UCSD-AML1 (cell line): Measurements from ENCODE around the gene LRRC1.
"Not testable (repeated sequence)": the region's sequence is repeated elsewhere in the genome, so short reads cannot be mapped to it uniquely, and the experiment has no call there.

ENCODE experiments used
- DNase-seq: peaks from one replicate; lab custom pipeline; 2025; ENCODE audit not compliant: unreplicated experiment; lab: John Stamatoyannopoulos, UW

Gene LRRC1

DNA sequence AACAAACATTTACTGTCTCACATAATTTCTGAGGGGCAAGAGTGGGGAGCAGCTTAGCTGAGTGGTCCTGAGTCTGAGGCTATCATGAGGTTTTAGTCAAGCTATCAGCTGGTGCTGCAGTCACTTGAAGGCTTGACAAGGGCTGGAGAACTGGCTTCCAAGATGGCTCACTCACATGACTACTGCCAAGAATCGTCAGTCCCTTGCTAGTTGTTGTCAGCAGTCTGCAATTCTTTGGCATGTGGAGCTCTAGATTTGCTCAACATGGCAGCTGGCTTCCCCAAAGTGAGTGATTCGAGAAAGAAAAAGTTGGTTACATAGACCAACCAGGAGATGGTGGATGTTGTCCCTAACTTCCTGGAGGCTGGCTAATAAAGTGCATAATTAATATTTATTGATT, 2.8 kb upstream of the LRRC1 start:
- DNase-seq = no peak

DNA sequence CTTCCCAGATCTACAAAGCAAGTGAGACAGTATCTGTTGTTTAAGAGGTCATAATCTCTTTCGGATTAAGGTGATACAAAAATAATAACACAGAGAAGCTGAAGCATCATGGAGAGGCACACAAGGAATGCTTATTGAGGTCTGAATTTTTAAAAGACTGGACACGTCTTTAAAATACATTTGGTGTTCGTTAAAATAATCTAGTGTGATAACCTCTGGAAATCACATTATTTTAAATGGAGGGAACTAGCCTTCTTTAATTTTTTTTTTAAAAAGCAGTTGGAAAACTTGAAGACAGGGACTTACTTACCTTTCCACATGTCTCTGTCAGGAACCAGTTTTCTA, 1.9 kb upstream of the LRRC1 start:
- no peak for DNase-seq

DNA sequence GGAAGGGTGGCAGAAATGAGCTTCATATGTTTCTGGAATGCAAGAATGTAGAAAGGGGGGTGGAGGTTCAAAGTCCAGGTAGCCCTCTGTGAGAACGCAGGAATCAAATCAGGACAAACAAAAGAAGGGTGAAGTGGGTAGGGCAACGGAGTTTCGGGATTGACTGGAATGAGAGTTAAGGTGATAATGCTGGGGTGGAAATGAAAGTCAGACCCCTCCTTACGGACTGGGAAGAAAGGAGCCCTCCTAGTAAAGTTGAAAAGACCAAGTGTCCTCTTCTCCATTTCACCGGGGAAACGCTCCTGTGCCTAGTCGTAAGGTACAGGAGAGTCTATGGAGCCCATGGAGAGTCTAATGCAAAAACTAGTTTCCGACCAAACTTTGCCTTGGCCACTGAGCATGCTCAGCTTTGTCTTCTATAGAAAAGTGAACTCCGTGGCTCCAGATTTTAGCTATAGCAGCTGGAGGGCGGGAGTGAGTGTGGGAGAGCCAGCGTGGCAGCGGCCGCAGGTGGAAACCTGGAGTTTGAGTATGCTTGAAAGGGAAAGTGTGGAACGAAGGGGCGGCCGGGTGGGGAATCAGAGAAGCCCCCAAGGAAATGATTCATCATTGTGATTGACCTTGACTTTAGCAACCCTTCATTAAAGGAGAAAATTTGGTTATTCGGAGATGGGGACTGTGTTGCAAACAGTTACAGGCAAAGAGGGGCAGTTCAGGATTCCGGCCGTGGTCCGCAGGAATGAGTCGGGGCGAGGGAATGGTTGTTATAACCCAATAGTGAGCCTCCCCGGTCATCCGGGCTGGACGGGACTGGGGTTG, 1.3 kb upstream of the LRRC1 start:
- DNase-seq = peak; percentile 48

DNA sequence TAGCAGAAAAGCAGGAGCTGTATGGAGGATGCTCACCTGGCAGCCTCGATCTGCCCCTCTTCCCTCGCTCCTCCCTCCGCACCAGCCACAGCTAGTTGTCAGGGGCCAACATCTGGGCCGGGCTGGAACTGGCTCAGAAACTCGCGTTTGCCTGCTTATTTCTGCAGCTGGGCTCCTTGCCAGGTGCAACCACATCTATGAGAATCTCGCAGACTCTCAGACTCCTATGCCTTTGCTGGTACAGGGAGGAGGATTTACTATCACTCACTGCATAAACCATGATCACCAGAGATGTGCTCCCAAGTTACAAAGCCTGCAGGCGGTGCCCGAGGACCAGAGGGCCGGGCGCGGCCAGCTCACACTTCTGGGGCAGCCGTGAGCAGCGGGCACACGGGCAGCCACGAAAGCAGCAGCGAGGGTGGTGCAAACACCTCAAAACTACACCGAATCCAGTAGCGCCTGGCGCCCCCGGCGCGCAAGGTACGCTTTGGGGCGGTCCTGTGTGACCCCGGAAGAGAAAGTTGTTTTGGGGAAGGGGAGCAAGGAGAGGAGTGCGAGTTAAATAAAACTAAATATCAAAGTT, 577 bp upstream of the LRRC1 start:
- peak; percentile 84 for DNase-seq

DNA sequence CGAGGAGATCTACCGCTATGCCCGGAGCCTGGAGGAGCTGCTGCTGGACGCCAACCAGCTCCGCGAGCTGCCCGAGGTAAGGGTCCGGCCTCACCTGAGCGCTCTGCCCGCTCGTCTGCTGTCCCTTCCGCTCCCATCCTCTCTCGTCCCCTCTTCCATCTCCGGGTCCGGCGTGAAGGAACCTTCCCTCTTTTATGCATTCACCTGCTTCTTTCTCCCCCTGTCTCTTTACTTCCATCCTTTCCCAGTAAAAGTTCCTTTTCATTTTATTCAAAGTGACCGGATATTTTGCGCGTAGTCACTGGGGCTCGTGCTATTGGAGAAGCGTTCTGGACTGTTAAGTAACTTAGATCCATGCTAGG, 516 bp downstream of the LRRC1 start:
- DNase-seq = no peak

DNA sequence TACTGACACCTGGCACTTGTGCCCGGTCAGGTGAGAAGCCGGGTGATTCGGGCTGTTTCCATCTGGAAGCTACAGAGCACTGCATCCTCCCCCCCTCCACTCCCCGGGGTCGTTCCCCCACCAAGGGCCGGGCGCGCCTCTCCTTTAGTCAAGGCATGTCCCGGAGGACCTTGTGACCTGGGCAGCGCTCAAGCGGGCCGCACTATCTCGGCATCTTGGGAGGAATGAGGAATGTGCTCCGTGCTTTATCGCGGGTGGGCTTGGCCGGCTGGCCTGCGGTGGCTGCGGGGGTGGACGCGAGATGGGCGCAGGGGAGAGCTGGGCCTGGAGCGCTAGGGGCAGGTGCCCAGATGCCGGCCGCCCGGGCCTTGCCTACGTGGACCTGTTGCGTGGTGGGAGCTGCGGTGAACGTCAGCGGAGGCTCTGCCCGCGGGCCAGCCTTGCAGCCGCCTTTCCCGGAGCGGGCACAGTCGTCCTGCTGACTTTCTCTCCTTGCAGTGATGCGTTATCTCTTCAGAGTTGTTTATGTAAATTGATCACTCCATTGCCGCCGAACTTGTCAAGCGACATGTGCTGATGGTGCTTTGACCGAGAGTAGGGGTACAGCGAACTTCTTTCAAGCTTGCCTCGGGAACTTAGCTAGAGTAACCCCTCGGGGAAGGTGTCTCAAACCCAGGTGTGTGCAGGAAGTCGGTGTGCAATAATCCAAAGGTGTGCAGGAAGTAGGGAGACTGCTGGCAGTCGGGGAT, 1.1 kb downstream of the LRRC1 start:
- DNase-seq = no peak

DNA sequence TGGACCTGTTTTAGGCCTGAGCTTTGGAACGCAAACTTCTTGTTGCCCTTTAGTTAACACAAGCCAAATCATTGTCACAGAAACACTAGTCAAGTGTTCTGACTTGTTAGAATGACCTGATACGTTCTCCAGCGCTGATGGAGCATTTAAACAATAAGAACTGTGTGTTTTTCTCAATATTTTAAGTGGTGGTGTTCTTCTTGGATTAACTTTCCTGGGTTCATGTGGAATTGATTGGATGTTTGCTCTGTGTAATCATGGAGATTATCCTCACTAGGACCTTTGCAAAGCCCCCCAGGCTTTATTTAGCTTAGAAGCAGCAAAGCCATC, 1.6 kb downstream of the LRRC1 start:
- DNase-seq = no peak

DNA sequence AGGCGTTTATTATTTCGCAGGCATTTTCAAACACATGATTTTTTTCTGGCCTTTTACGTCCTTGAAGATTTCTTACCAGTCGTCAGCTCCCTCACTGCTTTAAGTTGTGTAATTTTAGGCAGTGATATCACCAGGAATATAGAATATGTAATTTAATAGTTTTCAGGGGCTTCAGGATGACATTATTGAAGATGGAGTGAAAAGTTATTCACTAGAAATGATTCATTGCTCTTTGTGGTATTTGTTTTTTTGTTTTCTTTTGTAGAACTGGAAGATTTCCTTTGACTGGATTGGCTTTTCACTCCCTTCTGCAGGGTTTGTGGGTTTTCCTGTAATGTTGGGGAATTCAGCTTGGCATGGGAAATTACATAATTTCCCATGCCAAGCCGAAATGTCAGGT, 2.0 kb downstream of the LRRC1 start:
- DNase-seq = no peak

DNA sequence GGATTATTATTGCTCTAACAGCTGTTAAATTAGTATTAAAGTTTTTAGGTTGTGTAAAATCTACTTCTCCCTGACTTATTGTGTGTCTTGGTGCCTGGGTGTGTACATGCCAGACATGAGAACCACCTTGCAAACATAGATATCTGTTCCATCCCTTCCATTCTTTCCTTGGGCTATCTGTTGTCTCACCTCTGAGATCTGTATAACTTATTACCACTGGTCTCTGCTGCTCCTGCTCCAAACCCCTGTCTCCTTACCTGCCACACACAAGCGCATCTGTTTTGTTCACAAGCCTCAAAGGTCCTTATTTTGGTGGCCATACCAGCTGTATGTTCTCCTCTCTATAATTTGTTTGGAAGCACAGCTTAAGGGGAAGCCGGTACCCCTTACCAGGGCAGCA, 2.5 kb downstream of the LRRC1 start:
- no peak for DNase-seq

DNA sequence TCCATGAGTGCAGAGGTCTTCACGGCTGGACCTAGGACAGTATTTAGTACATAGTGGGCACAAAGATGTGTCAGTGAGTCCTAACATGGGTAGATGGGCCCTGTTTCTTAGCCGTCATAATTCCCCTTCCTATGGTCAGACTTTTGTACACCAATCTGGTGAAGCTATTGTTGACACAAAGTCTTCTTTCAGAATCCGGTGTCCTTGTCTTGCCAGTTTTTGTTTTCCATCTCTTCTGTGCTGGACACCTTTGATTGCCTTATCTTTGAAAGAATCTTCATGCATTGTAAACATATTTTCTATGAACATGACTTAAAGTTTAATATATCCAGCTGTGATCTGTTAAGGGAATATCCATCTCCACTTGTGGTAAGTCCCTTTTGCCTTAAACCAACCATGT, 4.5 kb downstream of the LRRC1 start:
- no peak for DNase-seq

DNA sequence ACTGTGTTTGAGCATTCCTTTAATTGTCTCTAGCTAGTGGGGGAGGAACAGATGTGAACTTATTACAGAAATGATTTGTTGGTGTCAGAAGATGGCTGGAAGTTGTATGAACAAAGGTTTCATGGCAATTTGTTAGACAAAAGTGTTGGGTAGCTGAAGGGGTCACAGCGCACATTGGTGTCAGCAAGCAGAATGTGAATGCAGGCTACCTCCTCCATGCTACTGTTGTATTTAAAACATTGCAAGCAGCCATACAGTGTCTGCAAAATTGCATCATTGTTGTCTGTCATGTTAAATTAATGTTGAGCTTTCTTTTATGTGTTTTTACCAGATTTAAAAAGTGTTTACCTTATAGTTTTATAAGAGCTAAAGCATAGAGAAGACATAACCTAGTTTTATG, 6.2 kb downstream of the LRRC1 start:
- no peak for DNase-seq

DNA sequence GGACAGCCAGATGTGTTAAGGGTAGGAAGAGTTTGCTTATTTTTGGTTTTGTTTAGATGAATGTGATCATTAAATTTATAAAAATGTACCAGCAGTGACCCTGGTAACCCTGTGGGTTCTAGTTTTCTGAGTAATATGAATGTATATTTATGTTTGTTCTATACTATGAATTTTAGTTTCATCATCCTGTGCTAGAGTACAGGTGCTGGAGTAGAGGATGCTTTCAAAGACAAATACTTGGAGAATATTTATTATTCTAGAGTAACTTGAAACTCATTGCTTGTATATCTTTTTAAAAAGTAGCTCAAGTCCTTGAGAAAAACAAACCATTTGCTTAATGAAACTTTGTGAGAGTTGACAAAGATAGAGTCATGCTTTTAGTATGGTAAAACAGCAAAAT, 7.8 kb downstream of the LRRC1 start:
- DNase-seq = no peak

DNA sequence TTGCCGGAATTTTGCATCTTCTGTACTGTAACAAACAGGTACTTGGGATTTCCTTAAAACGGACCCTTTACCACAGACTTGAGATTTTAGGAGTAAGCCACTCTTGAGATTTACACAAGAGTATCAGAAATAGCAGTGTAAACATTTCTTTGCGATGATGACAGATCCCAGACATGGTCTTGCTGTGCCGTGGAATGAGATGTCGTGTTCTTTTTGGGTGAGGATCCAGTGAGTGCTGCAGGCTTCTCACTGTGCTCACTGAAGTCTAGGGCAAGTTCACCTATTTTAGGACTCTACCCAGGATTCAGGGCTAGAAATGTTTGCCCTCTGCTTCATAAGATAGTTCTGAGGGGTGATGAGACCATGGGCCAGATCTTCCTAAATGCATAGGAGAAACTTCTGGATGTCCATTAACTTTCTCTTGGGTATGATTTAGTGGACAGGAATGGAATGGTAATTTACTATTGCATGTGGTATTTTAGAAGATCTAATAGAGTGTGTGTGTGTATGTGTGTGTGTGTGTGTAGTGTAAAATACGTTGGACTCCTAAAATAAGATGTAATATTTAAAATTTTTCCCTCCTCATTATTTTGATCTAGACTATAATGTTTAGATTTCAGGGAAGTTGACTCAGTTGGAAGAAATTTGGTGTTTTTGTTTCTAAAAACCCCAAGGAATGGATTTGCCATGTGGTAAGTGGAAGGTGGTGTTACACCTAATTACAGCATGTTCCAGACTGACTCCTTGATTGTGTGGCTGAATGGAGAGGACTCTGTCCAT, 8.5 kb downstream of the LRRC1 start:
- no peak for DNase-seq

DNA sequence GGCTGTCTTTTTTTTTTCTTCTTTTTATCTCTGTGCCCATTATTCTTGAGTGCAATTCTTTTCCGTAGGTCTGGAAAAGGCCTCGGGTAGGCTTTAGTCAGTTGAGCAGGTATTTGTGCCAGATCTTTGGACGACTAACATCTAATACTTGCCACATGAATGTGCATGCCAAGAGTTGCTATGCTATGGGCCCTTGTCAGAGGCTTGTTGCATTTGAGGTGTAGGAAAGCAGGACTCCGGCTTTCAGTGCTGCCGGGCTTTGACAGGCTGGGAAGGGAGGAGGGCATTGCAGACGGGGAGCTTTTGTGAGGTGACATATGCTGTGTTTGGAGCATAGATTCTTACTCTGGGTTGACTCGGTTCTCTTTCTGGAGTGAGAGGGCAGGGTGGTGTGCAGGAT, 10.2 kb downstream of the LRRC1 start:
- DNase-seq = no peak

DNA sequence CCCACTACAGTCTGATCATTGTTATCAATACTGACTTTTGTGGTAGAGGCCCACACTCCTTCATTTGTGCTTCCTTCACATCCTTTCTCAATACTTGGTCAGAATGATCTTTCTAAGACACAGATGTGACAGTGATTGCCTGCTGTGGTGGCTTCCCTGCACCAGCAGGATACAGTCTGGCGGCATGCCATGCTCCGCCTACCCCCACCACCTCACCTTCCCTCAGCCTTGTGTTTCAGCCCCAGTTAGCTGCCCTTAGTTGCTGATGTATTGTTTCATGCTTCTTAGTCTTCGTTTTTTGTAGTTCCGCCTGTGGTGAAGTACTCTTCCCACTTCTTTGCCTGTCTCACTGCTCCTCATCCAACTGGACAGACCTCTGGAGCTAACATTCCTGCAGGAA, 10.9 kb downstream of the LRRC1 start:
- DNase-seq = no peak

DNA sequence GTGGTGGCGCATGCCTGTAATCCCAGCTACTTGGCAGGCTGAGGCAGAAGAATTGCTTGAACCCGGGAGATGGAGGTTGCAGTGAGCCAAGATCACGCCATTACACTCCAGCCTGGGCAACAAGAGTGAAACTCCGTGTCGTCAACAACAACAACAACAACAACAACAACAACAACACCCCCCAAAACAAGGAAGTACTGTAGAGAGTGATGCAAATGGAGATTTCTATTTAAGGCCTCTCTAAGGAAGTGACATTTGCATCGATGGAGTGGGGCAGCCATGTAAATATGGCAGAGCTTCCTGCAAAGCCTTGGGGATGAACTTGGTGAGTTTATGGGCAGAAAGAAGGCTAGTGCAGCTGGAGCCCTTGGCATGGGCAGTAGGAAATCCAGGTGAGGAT, 12.8 kb downstream of the LRRC1 start:
- not testable (repeated sequence) for DNase-seq

DNA sequence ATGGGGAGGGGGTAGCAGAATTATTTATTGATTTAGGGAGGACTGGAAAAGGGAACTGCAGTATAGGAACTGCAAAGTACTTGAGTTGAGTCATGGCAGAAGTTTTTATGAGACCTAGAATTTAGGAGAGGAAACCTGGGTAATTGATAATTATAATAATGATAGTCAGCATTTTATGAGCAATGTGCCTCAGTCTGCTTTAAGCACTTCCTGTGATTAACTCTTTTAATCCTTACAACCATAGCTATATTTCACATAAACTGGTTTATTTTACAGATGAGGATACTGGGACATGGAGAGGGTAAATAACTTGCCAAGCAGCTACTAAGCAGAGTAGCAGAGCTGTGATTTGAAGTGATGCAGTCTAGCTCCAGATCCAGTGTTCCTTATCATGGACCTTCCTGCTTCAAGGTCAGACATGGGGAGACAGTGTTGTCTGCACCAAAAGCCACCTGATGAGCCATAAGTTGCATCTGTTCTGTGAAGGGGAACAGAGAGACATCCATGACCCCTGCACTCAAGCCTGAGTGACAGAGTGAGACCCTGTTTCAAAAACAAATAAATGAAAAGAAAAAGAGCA, 13.6 kb downstream of the LRRC1 start:
- DNase-seq = no peak

DNA sequence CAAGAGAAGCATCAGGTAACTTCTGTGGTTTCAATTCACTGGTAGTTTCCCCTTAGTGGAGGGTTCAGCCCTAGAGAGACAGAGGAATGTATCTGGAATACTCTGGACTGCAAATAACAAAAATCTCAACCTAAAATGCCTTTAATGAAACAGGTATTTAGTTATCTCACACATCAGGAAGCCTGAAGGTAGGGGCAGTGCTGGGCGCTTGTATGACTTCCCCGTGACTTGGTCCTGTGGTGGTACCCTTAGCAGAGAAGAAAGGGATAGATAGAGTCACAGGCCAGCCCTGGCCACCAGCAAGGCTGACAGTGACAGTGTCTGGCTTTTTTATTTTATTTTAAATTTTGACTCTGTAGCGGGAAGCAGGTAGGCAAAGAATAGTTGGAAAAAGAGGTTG, 14.9 kb downstream of the LRRC1 start:
- DNase-seq = no peak

DNA sequence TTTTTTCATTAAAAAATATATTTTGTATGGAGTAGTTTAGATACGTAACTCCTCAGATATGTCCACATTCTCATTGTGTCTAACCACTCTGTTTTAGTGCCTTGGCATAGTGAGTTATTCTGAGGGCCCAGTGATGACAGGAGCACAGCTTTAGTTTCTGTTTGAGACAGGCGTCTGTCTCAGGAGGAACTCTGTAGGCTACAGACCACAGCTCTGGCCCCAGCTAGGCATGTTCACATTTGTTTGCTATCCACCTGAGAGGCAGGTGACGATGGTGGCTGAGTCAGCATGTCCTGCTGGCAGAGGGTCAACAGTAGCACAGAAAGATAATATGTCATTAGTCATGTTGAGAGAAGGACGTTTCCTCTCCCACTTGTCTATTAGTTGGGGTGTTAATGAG, 16.3 kb downstream of the LRRC1 start:
- DNase-seq = no peak

DNA sequence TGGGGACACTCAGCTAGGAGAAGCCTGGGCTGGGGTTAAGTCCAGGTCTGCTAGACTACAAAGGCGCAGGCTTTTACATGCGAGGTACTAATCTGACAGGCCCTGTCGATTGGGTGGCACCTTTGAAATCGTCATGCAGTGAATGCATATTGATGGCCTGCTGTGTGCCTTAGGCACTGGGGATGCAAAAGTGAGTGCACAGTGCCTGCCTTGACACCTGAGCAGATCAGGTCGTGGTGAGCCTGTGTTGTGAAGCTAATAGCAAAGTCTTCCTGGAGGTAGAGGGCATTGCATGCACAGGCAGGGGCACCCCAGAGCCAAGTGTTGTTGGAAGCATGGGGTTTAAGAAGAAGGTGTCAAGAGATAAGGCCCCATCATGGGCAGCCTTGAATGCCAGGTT, 16.9 kb downstream of the LRRC1 start:
- no peak for DNase-seq

DNA sequence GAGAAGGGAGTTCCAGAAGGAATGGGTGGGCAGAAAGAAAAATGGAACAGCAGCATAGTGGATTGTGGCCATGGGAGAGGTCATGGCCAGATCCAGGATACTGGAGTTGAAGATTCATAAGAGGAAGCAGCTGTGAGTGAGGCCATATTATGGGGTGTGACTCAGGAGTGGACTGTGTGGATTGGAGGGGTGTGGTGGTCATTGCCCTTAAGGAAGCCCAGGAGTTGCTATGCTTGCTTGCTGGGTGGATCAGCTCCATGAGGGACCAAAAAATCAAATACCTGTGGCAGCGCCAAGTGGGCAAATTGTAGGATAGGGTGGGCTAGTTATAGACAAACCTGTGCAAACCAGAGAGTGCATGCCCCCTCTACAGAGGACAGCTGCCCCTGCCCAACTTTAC, 18.3 kb downstream of the LRRC1 start:
- no peak for DNase-seq

DNA sequence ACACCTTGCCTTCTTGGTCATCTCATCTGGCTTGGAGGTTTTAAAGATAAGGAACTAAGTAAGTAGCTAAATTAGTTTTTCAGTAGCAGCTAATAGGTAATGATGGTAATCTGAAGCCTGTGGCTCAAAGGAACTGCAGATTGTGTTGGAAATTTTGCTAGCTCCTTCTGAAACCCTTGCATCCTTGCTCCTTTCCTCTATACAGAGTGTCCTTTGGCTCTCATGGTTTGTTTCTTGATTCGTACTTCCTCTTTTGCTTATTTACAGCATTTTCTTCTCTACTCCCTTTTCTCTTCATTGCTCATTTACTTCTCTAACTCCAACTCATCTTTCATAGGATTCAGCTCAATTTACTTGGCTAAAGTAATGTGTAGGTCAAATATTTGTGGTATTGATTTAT, 19.0 kb downstream of the LRRC1 start:
- DNase-seq = no peak
